Adrenal gland (tissue), 5 donors: Measurements from ENCODE around the gene PDXP.
"Not testable (repeated sequence)": the region's sequence is repeated elsewhere in the genome, so short reads cannot be mapped to it uniquely, and the experiment has no call there.

Source experiments
- POLR2A ChIP-seq, 2 donors: fragments of 450-650 bp; IDR thresholded peaks; one replicate each; pipeline ENCODE4 v1.6.1; 2017; ENCODE audit warnings: antibody characterized with exemption in 2 of 2, mild to moderate bottlenecking in 2 of 2, moderate library complexity in 1 of 2
- TF ChIP-seq, protein P1 (sequence below), 6 experiments: fragments of 450-650 bp in 4 of 6; fragments of 200-600 bp in 2 of 6; sonication (generic) in 1 of 6; IDR thresholded peaks; 1 replicate in 5 of 6; 2 replicates in 1 of 6; pipeline versions ENCODE4 v1.5.1 to v1.8.0; 2016 to 2021; ENCODE audit warnings: antibody characterized with exemption in 6 of 6, mild to moderate bottlenecking in 2 of 6, moderate library complexity in 1 of 6
- donor health status: DM: no; HTN: no; CAD: no.

DNA sequence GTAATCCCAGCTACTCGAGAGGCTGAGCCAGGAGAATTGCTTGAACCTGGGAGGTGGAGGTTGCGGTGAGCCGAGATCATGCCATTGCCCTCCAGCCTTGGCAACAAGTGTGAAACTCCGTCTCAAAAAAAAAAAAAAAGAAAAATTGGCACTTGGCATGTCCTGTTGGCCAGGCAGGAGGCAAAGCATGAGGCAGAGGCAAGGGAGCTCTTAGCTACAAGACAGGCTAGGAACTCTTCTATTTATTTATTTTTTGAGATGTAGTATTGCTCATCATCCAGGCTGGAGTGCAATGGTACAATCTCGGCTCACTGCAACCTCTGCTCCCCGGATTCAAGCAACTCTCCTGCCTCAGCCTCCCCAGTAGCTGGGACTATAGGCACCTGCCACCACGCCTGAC is 35.6 kb downstream of the PDXP start:
- TF ChIP-seq POLR2A (IDR thresholded peaks at IDR 0.05), result not testable (repeated sequence)
- TF ChIP-seq, protein P1, sequence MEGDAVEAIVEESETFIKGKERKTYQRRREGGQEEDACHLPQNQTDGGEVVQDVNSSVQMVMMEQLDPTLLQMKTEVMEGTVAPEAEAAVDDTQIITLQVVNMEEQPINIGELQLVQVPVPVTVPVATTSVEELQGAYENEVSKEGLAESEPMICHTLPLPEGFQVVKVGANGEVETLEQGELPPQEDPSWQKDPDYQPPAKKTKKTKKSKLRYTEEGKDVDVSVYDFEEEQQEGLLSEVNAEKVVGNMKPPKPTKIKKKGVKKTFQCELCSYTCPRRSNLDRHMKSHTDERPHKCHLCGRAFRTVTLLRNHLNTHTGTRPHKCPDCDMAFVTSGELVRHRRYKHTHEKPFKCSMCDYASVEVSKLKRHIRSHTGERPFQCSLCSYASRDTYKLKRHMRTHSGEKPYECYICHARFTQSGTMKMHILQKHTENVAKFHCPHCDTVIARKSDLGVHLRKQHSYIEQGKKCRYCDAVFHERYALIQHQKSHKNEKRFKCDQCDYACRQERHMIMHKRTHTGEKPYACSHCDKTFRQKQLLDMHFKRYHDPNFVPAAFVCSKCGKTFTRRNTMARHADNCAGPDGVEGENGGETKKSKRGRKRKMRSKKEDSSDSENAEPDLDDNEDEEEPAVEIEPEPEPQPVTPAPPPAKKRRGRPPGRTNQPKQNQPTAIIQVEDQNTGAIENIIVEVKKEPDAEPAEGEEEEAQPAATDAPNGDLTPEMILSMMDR (IDR thresholded peaks at IDR 0.05), result not testable (repeated sequence)
